Vagina (tissue), 2 donors: ENCODE results near the gene DLG2.

Experiments used
- CTCF ChIP-seq, 3 experiments: fragments of 450-650 bp in 2 of 3; fragments of 200-600 bp in 1 of 3; sonication (generic) in 1 of 3; IDR thresholded peaks; one replicate each; pipeline ENCODE4 v1.5.1; 2017 to 2019; ENCODE audit warnings: antibody characterized with exemption in 3 of 3, mild to moderate bottlenecking in 2 of 3, moderate library complexity in 2 of 3
- POLR2AphosphoS5 ChIP-seq, 2 donors: sonication (generic); formaldehyde crosslinking; IDR thresholded peaks; one replicate each; pipeline ENCODE4 v1.9.0; 2017; ENCODE audit warnings: antibody characterized with exemption in 2 of 2, mild to moderate bottlenecking in 2 of 2, low read depth in 1 of 2; ENCODE audit not compliant: insufficient read depth in 1 of 2

- no peak for TF ChIP-seq CTCF (IDR thresholded peaks at IDR 0.05)
- no peak for TF ChIP-seq POLR2AphosphoS5 (IDR thresholded peaks at IDR 0.05; ENCODE audit: insufficient read depth in 1 of 2, low read depth in 1 of 2)
These were observed 537.5 kb downstream of the DLG2 start for GRCh38 chr11:85089654-85090053.
